GM19395 (cell line): ENCODE data around the gene INS.

Source experiments
- ATAC-seq: cut with Tn5 transposase; IDR thresholded peaks from one replicate; pipeline ENCODE4 v1.9.1; 2021; ENCODE audit warnings: mild to moderate bottlenecking, moderate library complexity; ENCODE audit not compliant: unreplicated experiment

Gene INS

GRCh38 chr11:2121227-2122130, 39.5 kb downstream of the INS start:
- ATAC-seq, result no peak

- ATAC-seq, result no peak
These were observed 40.5 kb downstream of the INS start for GRCh38 chr11:2120359-2121100.

GRCh38 chr11:2118677-2119076, 42.3 kb downstream of the INS start:
- ATAC-seq, result no peak

GRCh38 chr11:2116680-2117079, 44.3 kb downstream of the INS start:
- ATAC-seq, result no peak

- no peak for ATAC-seq
These were observed 45.7 kb downstream of the INS start for GRCh38 chr11:2115308-2115707.

- no peak for ATAC-seq
These were observed 46.4 kb downstream of the INS start for GRCh38 chr11:2114430-2115241.

GRCh38 chr11:2113776-2114175, 47.2 kb downstream of the INS start:
- ATAC-seq, result no peak

- no peak for ATAC-seq
These were observed 50.5 kb downstream of the INS start for GRCh38 chr11:2110521-2110920.
